Ammon's horn (tissue), 1 donor: ENCODE measurements around the gene KLHDC7A.

Experiments used
- DNase-seq: peaks from one replicate; pipeline ENCODE4 v3.0.0-alpha.2; 2016; ENCODE audit warnings: low spot score

Gene KLHDC7A

GRCh38 chr1:18508084-18508483 lies 27.4 kb downstream of the KLHDC7A start:
- DNase-seq: no peak

- DNase-seq: no peak
Observed at GRCh38 chr1:18511149-18511873, 30.6 kb downstream of the KLHDC7A start.

GRCh38 chr1:18511874-18512150 lies 31.1 kb downstream of the KLHDC7A start:
- no peak for DNase-seq

- no peak for DNase-seq
Observed at GRCh38 chr1:18512883-18513282, 32.2 kb downstream of the KLHDC7A start.

GRCh38 chr1:18513995-18514394 lies 33.3 kb downstream of the KLHDC7A start:
- no peak for DNase-seq

- DNase-seq: no peak
Observed at GRCh38 chr1:18515120-18515667, 34.5 kb downstream of the KLHDC7A start.

GRCh38 chr1:18516473-18516872 lies 35.7 kb downstream of the KLHDC7A start:
- DNase-seq: no peak

- DNase-seq: no peak
Observed at GRCh38 chr1:18526436-18527275, 45.9 kb downstream of the KLHDC7A start.

GRCh38 chr1:18527514-18527913 lies 46.8 kb downstream of the KLHDC7A start:
- no peak for DNase-seq

GRCh38 chr1:18527921-18528320 lies 47.2 kb downstream of the KLHDC7A start:
- DNase-seq: no peak

- DNase-seq: no peak
Observed at GRCh38 chr1:18528616-18529015, 47.9 kb downstream of the KLHDC7A start.

GRCh38 chr1:18529714-18530113 lies 49.0 kb downstream of the KLHDC7A start:
- no peak for DNase-seq

GRCh38 chr1:18530587-18531502 lies 50.1 kb downstream of the KLHDC7A start:
- no peak for DNase-seq

- DNase-seq: no peak
Observed at GRCh38 chr1:18531503-18531845, 50.7 kb downstream of the KLHDC7A start.

GRCh38 chr1:18532390-18533170 lies 51.9 kb downstream of the KLHDC7A start:
- DNase-seq: no peak

GRCh38 chr1:18533259-18533658 lies 52.5 kb downstream of the KLHDC7A start:
- no peak for DNase-seq

GRCh38 chr1:18534810-18535205 lies 54.1 kb downstream of the KLHDC7A start:
- no peak for DNase-seq
